ENCODE data around the gene IPO9.
"Not testable (repeated sequence)": the region's sequence is repeated elsewhere in the genome, so short reads cannot be mapped to it uniquely, and the experiment has no call there.

IPO9 gene

GRCh38 chr1:201895913-201896807 is 67.2 kb downstream of the IPO9 start:
- DNase-seq (ENCODE audit: low read depth): peak; percentile 89
- peak; percentile 96 for TF ChIP-seq CTCF (IDR thresholded peaks at IDR 0.05; ENCODE audit: insufficient read depth, low read depth, low read length, missing control alignments)
- H3K4me3 ChIP-seq (ENCODE audit: low read depth, low read length): no peak overlapping the region

- DNase-seq (ENCODE audit: low read depth): no peak
- no peak for TF ChIP-seq CTCF (IDR thresholded peaks at IDR 0.05; ENCODE audit: insufficient read depth, low read depth, low read length, missing control alignments)
- H3K4me3 ChIP-seq (ENCODE audit: low read depth, low read length): no peak overlapping the region
These were observed 68.0 kb downstream of the IPO9 start for GRCh38 chr1:201896951-201897391.

GRCh38 chr1:201898240-201898894 is 69.4 kb downstream of the IPO9 start:
- TF ChIP-seq CTCF (IDR thresholded peaks at IDR 0.05; ENCODE audit: insufficient read depth, low read depth, low read length, missing control alignments): no peak
- no peak for DNase-seq (ENCODE audit: low read depth)
- H3K4me3 ChIP-seq (ENCODE audit: low read depth, low read length): no peak overlapping the region

- DNase-seq (ENCODE audit: low read depth): no peak
- no peak overlapping the region for H3K4me3 ChIP-seq (ENCODE audit: low read depth, low read length)
- no peak for TF ChIP-seq CTCF (IDR thresholded peaks at IDR 0.05; ENCODE audit: insufficient read depth, low read depth, low read length, missing control alignments)
These were observed 70.0 kb downstream of the IPO9 start for GRCh38 chr1:201898992-201899391.

GRCh38 chr1:201899683-201900429 is 70.9 kb downstream of the IPO9 start:
- TF ChIP-seq CTCF (IDR thresholded peaks at IDR 0.05; ENCODE audit: insufficient read depth, low read depth, low read length, missing control alignments): no peak
- no peak for DNase-seq (ENCODE audit: low read depth)
- no peak overlapping the region for H3K4me3 ChIP-seq (ENCODE audit: low read depth, low read length)

- no peak for DNase-seq (ENCODE audit: low read depth)
- no peak overlapping the region for H3K4me3 ChIP-seq (ENCODE audit: low read depth, low read length)
- no peak for TF ChIP-seq CTCF (IDR thresholded peaks at IDR 0.05; ENCODE audit: insufficient read depth, low read depth, low read length, missing control alignments)
These were observed 71.5 kb downstream of the IPO9 start for GRCh38 chr1:201900476-201900875.

- not testable (repeated sequence) for H3K4me3 ChIP-seq (ENCODE audit: low read depth, low read length); DNase-seq (ENCODE audit: low read depth)
These were observed 72.1 kb downstream of the IPO9 start for GRCh38 chr1:201901036-201901435.
